Stimulated activated CD8-positive, alpha-beta memory T cell treated with anti-CD3 and anti-CD28 coated beads, Interleukin-7, amount 100 ng/mL, for 1 hour (primary cell): ENCODE results near the gene MRPL9.

Source experiments
- DNase-seq, 2 donors: peaks; one replicate each; pipeline ENCODE4 v3.0.0-alpha.2; 2020; ENCODE audit warnings: low read depth in 2 of 2

MRPL9 gene

DNA sequence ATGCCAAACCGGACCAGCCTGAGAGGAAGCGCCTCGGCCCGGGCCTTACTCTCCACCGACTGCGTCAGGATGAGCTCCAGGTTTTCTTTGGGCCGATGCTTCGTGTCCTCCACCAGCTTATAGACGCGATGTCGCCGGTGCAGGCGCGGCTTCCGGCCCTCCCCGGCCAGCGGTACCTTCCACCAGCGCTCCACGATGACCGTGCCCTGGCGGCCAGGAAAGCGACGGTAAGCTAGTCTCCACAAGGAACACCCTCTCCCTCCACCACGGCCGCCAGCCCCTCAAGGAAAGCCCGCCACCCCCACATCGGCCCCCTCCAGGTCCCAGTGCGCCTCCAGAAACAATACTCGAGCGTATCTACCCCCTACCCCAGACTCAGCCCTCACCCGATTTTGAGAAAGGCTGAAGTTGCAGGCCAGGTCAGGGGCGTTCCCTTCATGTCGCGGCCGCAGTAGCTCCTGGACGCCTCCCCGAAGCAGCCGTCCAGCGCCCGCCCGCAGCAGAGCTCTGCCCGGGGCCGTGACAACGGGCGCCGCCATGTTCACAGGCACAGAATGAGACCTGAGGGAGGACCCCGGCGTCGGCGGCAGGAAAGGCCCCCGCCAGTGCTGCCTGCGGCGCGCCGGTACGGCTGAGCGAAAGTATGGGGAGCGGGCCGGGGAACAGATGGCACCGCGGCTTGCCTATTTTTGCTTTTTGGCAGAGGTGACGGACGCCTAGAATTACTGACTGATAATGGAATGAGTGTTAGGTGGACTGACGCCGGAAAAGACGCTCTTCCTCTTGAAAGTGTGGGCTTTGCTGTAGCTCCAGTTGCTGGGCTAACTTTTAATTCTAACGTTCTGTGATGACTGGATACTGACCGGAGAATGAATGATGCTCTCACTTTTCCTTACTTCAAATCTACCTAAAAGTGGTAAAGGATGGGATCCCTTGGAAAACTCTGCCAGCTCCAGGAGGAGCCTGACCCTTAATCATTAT is at the start of gene MRPL9:
TSS of gene MRPL9 (minus strand) at position 556 of the 981 bp plus-strand sequence. CDS start at position 539, 17 bp downstream.
- peak; percentile 57 to 63 for DNase-seq

GRCh38 chr1:151811181-151811580 is 47.9 kb upstream of the MRPL9 start:
- no peak for DNase-seq

GRCh38 chr1:151809985-151810556 is 46.8 kb upstream of the MRPL9 start:
- no peak for DNase-seq

DNA sequence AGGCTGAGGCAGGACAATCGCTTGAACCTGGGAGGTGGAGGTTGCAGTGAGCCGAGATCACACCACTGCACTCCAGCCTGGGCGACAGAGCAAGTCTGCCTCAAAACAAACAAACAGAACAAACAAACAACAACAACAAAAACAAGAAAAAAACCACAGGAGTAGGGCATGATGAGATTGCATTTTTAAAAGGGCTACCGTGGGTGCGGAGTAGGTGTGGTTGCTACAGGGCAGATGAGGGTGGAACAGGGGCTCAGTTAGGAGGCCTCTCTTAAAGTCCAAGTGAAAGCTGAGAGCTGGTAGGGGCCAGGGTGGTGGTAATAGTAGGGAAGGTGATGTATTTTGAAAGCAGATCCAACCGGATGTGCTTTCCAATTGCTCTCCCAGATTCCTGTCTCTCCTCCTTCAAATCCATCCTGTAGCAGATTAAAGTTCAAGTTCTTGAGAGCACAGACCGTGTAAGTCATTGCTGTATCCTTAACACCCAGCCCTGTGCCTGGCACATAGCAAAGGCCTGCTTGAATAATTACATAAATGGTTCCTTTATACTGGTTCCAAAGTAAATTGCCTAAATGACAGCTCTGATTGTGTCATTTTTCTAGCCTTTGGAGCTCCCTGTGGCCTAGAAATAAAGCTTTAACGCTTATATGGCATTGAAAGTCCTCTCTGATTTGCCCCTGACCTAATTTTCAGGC is 46.1 kb upstream of the MRPL9 start:
- no peak for DNase-seq

- no peak for DNase-seq
Observed at GRCh38 chr1:151807766-151808165, 44.5 kb upstream of the MRPL9 start.

GRCh38 chr1:151807131-151807530 is 43.8 kb upstream of the MRPL9 start:
- DNase-seq, result no peak

- DNase-seq, result no peak
Observed at GRCh38 chr1:151806170-151806569, 42.9 kb upstream of the MRPL9 start.

- DNase-seq, result no peak
Observed at GRCh38 chr1:151805066-151805820, 41.9 kb upstream of the MRPL9 start, which contains the start of gene LINGO4. LINGO4 (minus strand) TSS chr1:151805419; CDS start chr1:151802704, 2,715 bp downstream.

- no peak for DNase-seq
Observed at GRCh38 chr1:151803915-151804314, 40.6 kb upstream of the MRPL9 start.

DNA sequence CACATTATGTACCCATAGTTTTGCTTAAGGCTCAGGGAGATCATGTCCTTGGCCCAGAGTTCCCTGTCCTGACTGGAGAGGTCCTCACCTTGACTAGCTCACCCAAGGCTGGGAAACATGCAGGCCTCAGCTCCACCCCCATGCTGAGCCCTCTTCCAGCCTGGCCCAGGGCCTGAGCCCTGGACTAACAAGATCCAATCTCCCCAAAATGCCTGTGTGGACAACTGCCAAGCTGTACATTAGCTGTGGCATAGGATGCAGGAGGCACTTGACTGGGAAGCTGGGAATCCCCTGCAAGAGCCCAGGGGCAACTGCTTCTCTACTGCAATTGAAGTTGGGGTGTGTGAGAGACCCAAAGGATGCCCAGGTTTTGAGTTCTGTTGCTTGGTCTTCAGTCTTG is 39.9 kb upstream of the MRPL9 start:
- DNase-seq, result no peak

GRCh38 chr1:151802372-151802771 is 39.1 kb upstream of the MRPL9 start:
- no peak for DNase-seq

GRCh38 chr1:151801846-151802245 is 38.5 kb upstream of the MRPL9 start:
- DNase-seq, result no peak

DNA sequence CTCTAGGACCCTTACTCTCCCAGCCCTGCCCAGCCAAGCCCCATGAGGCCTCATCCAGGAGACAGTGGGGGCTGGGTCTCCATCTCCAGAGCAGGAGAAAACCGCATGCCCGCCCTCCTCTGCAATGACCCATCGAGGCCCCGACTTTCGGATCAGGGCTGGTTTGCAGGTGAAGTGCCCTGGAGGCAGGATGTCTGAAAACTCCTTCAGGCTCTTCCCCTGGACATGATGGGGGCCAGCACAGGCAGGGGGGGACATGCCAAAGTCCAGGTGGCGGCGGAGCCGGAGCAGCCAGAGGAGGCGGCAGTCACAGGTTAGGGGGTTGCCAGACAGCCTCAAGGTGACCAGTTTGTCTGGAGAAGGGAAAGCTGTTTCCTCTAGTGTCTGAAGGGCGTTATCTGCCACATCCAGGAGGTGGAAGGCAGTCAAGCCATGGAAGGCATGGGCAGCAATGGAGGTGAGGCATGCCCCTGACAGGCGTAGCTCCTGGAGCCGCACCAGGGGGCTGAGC is 38.1 kb upstream of the MRPL9 start:
- no peak for DNase-seq

- DNase-seq, result no peak
Observed at GRCh38 chr1:151800830-151801229, 37.5 kb upstream of the MRPL9 start.

GRCh38 chr1:151799179-151800022 is 36.1 kb upstream of the MRPL9 start:
- DNase-seq, result no peak

DNA sequence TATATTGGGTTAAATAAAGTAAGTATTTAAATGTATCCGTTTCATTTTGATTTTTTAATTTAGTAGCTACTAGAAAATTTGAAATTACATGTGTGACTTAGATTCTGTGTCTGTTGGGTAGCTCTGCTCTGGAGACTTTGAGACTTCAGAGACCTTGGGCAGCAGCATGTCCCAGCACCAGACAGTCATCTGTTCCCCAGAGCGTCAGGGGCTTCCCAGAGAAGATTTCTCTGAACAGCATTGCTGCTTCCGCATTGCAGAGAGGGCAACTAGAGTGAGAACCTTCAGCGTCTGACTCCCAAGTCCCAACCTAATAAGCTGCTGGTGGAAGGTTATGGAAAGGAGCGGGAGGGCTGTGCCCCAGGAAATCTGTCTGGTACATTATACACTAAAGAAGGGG is 35.3 kb upstream of the MRPL9 start:
- no peak for DNase-seq

- DNase-seq, result no peak
Observed at GRCh38 chr1:151790940-151791651, 27.8 kb upstream of the MRPL9 start.

DNA sequence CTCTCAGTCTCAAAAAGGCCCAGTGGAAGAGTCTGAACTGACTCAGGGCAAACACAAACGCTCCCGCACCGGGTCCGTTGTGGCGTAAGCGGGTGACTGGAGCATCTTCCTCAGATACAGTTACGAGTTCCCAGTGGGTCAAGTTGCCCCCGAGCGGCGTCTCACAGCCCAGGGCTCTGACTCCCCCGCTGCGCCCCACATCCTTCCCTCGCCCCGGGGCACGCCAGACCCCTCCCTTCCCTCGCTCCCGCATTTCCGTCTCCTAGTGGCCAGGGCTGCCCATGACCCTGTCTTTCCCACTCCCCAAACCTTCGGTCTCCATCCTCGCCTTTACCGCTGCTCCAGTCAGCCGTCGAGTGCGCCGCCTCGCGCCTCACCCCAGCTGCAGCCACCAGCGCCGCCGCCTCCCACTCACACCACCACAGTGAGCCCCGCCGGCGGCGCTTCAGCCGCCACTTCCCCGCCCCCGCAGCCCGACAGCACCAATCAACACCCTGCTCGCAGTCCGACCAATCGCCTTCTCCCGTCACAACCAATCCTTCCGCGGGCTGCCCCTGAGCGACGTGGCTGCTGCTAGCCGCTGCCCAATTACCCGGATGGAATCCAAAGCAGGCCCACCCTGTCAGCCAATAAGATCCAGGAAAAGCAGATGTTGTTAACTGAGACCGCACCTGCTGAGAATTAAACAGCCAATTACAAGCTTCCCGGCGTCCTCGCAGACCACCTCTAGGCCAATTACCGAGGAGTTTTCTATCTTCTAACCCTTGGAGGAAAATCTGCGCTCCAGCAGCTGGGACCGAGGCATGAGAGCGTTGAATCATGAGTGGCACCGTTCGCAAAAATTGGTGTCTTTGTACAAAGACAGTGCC is 27.0 kb upstream of the MRPL9 start, which contains the start of gene TDRKH:
TSS of gene TDRKH (minus strand) at position 430 of the 869 bp plus-strand sequence. CDS start 7,478 bp downstream, outside the sequence.
- DNase-seq, result peak; percentile 93 to 95

GRCh38 chr1:151787689-151788088 is 24.4 kb upstream of the MRPL9 start:
- DNase-seq, result no peak
